Neutrophil (primary cell): ENCODE data around the gene TTC24.

Source experiments
- H3K27ac ChIP-seq: fragments of 200-600 bp; sonication (generic); 2 replicates; pipeline ENCODE4 v1.5.1; 2016; ENCODE audit warnings: mild to moderate bottlenecking, moderate library complexity
- H3K27me3 ChIP-seq: fragments of 200-600 bp; sonication (generic); 2 replicates; pipeline ENCODE4 v1.6.0; 2016; ENCODE audit warnings: mild to moderate bottlenecking
- H3K36me3 ChIP-seq: fragments of 200-600 bp; sonication (generic); 2 replicates; pipeline ENCODE4 v1.5.1; 2017
- H3K4me1 ChIP-seq, 2 experiments: fragments of 200-600 bp in 1 of 2; sonication (generic) in 1 of 2; 1 replicate in 1 of 2; 2 replicates in 1 of 2; pipeline versions ENCODE4 v1.5.1 to v1.6.1; 2013 to 2016; ENCODE audit warnings: low read depth in 1 of 2, low read length in 1 of 2, mild to moderate bottlenecking in 1 of 2, moderate library complexity in 1 of 2; ENCODE audit not compliant: control insufficient read depth in 1 of 2, insufficient read depth in 1 of 2
- H3K4me3 ChIP-seq, 2 experiments: fragments of 200-600 bp in 1 of 2; sonication (generic) in 1 of 2; 1 replicate in 1 of 2; 2 replicates in 1 of 2; pipeline ENCODE4 v1.5.1; 2013 to 2016; ENCODE audit warnings: low read depth in 1 of 2, low read length in 1 of 2, mild to moderate bottlenecking in 1 of 2, moderate library complexity in 1 of 2
- H3K9me3 ChIP-seq: fragments of 200-600 bp; sonication (generic); 2 replicates; pipeline ENCODE4 v1.5.1; 2016
- CTCF ChIP-seq: fragments of 200-600 bp; sonication (generic); IDR thresholded peaks from 2 replicates; pipeline ENCODE4 v1.5.1; 2016; ENCODE audit warnings: antibody characterized with exemption

Gene TTC24

DNA sequence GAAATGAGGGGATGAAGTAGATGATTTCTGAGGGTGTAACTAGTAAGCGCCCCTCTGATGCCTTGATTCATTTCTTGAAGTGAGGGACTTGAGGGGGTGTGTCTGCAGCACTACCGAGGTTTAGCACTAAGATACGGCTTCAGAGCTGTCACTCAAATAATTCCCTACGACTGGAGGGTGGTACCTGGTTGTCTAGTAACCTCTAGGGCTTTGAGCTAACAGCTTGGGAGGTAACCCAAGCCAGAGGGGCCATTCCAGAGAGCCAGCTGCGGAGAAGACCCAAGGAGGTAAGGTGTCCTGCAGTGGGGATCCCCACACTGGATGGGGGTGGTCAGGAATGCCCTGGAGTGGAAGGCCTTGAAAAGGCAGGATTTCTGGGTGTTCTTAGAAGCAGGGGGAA is at the start of gene TTC24:
TTC24 (plus strand) TSS at position 252 of the 400 bp plus-strand sequence. CDS start 1,642 bp downstream, outside the sequence.
- Histone ChIP-seq H3K4me1 (no peaks in the 10 kb centered on the region), H3K4me3 (no peak within 1 kb of the TSS), H3K9me3 (no peaks in the 10 kb centered on the region), H3K27me3 (peaks cover 8% of the 10 kb centered on the region), H3K27ac (no peak within 1 kb of the TSS), H3K36me3 (no peaks in the 10 kb centered on the region)
- no peak for TF ChIP-seq CTCF

DNA sequence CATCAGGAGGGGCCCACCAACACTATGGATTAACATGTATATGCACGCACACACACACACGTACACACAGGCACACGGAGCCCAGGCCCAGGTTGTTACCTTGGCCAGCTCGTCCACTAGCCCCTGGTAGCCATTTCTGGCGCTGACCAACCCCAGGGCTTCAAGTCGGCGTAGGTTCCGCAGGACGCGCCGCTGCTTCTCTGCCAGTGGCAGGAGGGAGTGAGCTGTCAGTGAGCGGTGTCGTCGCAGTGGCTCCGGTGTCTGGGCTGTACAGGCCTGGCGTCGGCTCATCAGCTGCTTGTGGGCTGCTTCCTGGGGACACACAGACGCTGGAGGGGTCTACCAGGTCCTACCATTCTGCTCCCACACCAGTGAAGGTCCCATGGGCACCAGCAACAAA is 49.5 kb upstream of the TTC24 start:
- H3K36me3 ChIP-seq, result peaks cover 81% of the 10 kb centered on the region
- no peak overlapping the region for H3K4me3 ChIP-seq
- no peaks in the 10 kb centered on the region for H3K9me3 ChIP-seq
- TF ChIP-seq CTCF, result no peak
- no peaks in the 10 kb centered on the region for H3K27me3 ChIP-seq
- no peak overlapping the region for H3K27ac ChIP-seq
- no peaks in the 10 kb centered on the region for H3K4me1 ChIP-seq

DNA sequence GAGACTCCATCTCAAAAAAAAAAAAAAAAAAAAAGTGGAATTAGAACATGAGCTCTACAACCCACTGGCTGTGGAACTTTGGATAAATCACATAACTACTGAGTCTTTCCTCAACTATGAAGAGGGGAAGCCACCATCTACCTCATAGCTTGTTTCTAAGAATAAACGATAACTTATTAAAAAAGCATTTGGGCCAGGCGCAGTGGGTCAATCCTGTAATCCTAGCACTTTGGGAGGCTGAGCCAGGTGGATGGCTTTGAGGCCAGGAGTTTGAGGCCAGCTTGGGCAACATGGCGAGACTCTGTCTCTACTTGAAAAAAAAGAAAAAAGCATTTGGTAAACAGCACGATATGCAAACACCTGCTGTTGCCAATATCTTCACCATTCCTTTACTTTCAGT is 47.1 kb upstream of the TTC24 start:
- H3K4me1 ChIP-seq, result no peaks in the 10 kb centered on the region
- H3K9me3 ChIP-seq, result no peaks in the 10 kb centered on the region
- no peak overlapping the region for H3K4me3 ChIP-seq
- H3K36me3 ChIP-seq, result peaks cover 93% of the 10 kb centered on the region
- TF ChIP-seq CTCF, result no peak
- no peaks in the 10 kb centered on the region for H3K27me3 ChIP-seq
- H3K27ac ChIP-seq, result no peak overlapping the region

DNA sequence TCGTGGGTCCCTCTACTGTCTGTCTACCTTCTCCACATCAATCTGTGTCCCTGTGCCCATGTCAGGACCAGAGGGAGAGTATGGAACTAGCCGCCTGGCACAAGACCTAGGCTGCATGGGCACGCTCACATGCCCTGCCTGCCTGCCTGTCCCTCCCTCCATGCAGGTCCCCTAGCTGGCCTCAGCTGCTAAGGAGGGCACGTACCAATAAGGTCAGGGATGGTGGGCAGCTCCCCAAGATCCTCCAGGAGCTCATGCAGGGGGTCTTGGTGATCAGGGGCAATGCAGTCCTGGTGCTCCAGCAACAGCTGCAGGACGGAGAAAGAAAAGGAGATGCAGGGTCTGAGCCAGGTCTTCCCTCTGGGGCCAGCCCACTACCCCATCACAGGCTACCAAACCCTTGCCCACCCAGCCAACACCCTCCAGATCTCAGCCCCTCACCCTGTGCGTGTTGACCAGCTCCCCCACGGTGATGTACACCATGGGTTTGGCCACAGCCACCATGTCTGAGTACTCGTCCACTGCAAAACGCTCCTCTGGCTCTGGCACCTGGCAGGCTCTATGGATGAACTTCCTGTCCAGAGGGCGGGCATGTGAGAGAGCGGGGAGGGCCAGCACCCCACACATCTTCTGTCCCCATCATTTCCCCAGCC is 45.8 kb upstream of the TTC24 start:
- peaks cover 91% of the 10 kb centered on the region for H3K36me3 ChIP-seq
- no peak for TF ChIP-seq CTCF
- H3K4me1 ChIP-seq, result no peaks in the 10 kb centered on the region
- no peak overlapping the region for H3K27ac ChIP-seq
- H3K9me3 ChIP-seq, result no peaks in the 10 kb centered on the region
- H3K27me3 ChIP-seq, result no peaks in the 10 kb centered on the region
- no peak overlapping the region for H3K4me3 ChIP-seq

- no peak for TF ChIP-seq CTCF
- peaks cover 91% of the 10 kb centered on the region for H3K36me3 ChIP-seq
These were observed 45.0 kb upstream of the TTC24 start for GRCh38 chr1:156534424-156535060.

More at GRCh38 chr1:156534424-156535060, 45.0 kb upstream of the TTC24 start:
- no peak overlapping the region for H3K27ac ChIP-seq
- no peaks in the 10 kb centered on the region for H3K9me3 ChIP-seq
- no peaks in the 10 kb centered on the region for H3K27me3 ChIP-seq
- no peak overlapping the region for H3K4me3 ChIP-seq
- no peaks in the 10 kb centered on the region for H3K4me1 ChIP-seq
